ENCODE results near the gene VSNL1.

DNA sequence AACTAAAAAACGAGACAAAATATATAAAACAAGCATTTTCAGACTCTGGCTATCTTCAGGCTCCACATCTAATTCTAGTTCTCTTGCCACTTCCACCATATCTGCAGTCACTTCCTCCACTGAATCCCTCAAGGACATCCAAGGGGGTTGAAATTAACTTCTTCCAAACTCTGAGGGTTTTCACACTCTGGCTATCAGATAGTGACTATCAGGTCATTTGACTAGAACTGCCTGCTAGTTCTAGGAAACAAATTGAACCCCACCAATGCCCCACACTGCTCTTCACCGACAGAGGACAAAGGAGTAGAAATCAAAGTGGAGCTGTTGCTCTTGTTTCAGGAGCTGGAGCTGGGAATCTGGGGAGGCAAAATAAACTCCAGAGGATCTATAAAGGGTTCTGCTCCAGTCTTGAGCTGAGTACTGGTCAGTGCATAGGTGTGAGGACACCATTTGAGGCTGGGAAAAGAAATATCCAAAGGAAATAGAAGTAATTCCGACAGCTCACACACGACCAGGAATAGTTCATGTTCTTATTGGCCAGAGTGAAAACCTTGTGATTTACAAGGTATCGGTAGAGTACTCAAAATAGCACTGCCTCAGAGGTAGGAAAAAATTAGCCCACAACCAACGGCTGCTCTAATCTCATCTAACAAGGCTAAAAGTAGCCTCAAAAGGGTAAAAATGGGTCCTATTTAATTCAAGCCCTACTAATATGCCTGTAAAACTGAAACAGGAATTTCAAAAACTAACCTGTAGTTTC lies 141.8 kb downstream of the VSNL1 start:
- TF ChIP-seq, protein P1, sequence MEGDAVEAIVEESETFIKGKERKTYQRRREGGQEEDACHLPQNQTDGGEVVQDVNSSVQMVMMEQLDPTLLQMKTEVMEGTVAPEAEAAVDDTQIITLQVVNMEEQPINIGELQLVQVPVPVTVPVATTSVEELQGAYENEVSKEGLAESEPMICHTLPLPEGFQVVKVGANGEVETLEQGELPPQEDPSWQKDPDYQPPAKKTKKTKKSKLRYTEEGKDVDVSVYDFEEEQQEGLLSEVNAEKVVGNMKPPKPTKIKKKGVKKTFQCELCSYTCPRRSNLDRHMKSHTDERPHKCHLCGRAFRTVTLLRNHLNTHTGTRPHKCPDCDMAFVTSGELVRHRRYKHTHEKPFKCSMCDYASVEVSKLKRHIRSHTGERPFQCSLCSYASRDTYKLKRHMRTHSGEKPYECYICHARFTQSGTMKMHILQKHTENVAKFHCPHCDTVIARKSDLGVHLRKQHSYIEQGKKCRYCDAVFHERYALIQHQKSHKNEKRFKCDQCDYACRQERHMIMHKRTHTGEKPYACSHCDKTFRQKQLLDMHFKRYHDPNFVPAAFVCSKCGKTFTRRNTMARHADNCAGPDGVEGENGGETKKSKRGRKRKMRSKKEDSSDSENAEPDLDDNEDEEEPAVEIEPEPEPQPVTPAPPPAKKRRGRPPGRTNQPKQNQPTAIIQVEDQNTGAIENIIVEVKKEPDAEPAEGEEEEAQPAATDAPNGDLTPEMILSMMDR (IDR thresholded peaks at IDR 0.05; ENCODE audit: insufficient read depth, low read length, poor library complexity, severe bottlenecking), result no peak
- no peak for TF ChIP-seq EZH2phosphoT487 (conservative IDR thresholded peaks at IDR 0.05; ENCODE audit: low read length)
